Measurements from ENCODE around the gene TBC1D9B. TPM values are rescaled to one million over a fixed set of nuclear protein-coding genes. Genes with fewer than 3 reads are reported as not detected.

The TBC1D9B gene
- 54.1 and 58.9 TPM in 2 replicates for total RNA-seq

DNA sequence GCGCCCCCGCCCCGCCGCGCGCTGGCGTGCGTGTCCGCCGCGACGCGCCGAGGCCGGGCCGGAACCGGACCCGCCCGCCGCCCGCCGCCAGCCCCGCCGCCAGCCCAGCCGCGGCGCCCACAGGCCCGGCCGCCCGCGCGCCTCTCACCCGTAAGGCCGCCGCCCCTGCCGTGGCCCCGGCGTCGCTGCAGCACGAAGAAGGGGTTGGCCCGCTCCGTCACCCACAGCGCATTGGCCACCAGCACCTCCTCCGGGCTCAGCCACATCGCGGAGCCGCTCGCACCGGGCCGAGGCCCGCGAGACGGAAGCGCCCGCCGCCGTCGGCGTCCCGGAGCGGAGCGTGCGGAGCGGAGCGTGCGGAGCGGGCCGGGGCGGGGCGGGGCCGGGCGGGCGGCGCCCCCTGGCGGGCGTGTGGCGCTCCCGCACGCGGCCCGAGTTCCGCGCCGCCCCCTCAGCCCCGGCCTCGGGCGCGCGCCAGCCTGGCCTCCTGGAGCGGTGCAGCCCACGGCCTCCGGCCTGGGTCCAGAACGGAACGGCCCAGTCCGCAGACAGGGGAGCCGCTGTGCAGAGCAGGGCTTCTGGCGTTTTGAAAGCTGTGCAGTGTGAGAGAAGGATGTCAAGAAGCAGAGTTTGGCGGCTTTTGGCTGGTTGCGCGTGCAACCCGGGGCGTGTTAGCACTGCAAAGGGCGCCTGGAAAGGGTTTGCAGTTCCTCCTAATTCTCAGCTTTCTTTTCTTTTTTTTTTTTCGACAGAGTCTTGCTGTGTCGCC, at the start of gene TBC1D9B:
Gene TBC1D9B (minus strand): TSS at position 342 of the 769 bp plus-strand sequence. CDS start 76 bp downstream, at position 266.

DNA sequence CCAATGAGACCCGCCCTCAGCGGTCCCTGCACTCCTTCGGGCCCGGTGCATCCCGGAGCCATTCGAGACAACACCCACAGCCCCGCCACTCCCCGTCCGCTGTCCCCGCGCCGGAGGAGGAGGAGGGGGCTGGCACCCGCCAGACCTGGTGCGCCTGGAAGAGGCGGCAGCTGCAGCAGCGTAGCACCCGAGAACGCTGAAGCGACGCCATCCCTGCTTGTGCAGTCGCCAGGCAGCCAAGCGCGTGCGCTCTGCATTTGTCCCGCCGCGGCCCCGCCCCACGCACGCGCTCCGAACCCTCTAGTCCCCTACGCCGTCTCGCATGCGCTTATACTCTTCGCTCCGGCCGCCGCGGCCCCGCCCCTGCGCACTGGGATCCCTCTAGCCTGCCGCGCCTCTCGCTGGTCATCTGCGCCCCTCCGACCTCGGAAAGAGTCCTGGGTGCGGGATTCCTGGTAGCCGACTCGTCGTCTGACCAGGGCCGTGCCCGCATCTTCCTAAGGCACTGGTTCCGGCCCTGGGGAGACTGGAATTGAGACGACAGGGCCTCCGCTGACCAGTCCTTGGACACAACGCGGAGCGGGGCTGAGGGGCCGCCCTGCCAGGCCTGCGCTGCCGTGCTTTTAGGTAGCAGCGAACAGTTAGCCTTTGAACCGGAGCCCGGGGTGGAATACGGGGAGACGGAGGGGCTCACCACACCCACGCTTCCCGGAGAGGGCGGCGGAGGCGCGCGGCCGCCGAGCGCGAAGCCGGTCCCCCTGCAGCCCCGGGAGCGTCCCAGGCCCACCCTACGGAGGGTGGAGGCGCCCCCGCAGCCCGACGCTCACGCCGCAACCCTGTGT, 48.9 kb downstream of the TBC1D9B start, which contains the start of gene MRNIP:
Gene MRNIP (minus strand): TSS at position 232 of the 842 bp plus-strand sequence. CDS start 21 bp downstream, at position 211.

DNA sequence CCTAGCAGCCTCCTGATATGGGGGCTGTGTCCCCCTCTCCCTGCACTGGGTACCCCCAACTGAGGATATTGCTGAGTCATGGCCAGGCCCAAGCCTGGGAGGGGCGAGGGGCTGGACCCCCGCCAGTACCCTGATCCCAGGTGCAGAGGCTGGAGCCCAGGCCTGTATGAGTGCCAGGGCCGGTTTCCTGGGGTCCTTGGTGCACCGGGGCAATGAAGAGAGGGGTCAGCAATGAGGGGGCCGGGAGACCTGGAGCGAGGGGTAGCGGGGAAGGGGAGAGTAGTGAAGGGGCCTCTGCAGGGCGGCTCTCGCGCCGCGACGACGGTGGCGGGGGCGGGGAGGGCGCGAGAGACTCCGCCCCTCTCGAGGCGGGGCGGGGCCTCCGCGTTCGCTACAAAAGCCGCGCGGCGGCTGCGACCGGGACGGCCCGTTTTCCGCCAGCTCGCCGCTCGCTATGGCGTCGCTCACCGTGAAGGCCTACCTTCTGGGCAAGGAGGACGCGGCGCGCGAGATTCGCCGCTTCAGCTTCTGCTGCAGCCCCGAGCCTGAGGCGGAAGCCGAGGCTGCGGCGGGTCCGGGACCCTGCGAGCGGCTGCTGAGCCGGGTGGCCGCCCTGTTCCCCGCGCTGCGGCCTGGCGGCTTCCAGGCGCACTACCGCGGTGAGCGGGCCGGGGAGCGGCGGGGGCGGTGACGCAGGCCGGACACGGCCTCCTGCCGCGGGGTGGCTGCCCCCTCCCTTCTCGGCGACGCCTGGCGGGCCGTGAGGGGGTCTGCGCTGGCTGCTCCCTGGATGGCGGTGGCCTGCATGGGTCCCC, 87.0 kb downstream of the TBC1D9B start, which contains the start of gene SQSTM1:
Gene SQSTM1 (plus strand): TSS at position 423 of the 815 bp plus-strand sequence. CDS start 32 bp downstream, at position 455.

Other genes with a start within 250 kb of the TBC1D9B start
- not detected in 2 replicates for gene CBY3, start 226.9 kb downstream of the TBC1D9B start, total RNA-seq
- 957 and 1,184 TPM in 2 replicates for gene CANX, start 208.9 kb downstream of the TBC1D9B start, total RNA-seq
- 3.4 and 6.5 TPM in 2 replicates for gene MAML1, start 175.1 kb downstream of the TBC1D9B start, total RNA-seq
- gene LTC4S, start 113.9 kb downstream of the TBC1D9B start, total RNA-seq = 0.19 and 1.4 TPM in 2 replicates
- 106 and 125 TPM in 2 replicates for gene MGAT4B, start 101.0 kb downstream of the TBC1D9B start, total RNA-seq
- gene SQSTM1, start 87.0 kb downstream of the TBC1D9B start, total RNA-seq = 256 and 857 TPM in 2 replicates
- 11.9 and 17.2 TPM in 2 replicates for gene MRNIP, start 49.1 kb downstream of the TBC1D9B start, total RNA-seq
- 14.2 and 39.7 TPM in 2 replicates for gene RNF130, start 163.9 kb upstream of the TBC1D9B start, total RNA-seq

All from regular cardiac myocyte (primary cell).